Glomerular endothelial cell (primary cell): ENCODE measurements around the gene TM4SF18. TPM values are rescaled to one million over a fixed set of nuclear protein-coding genes. Genes with fewer than 3 reads are reported as not detected.

Experiments
- DNase-seq: peaks from one replicate; pipeline ENCODE4 v3.0.0-alpha.2; 2011; ENCODE audit warnings: low read depth, low spot score; ENCODE audit errors: extremely low read depth
- total RNA-seq: library from RNA; depleted of rRNA; stranded (reverse); fragments of >200 nt; gene quantifications from 2 replicates; pipeline ENCODE4 v1.2.3, GENCODE V29; 2015

Gene TM4SF18
- total RNA-seq, 1 donor from 2014 or later = 148 TPM

- no peak for DNase-seq
Measured at GRCh38 chr3:149331396-149331795, 2.0 kb downstream of the TM4SF18 start.

- DNase-seq = no peak
Measured at GRCh38 chr3:149330609-149331331, 2.7 kb downstream of the TM4SF18 start.

- DNase-seq = no peak
Measured at GRCh38 chr3:149327156-149327555, 6.3 kb downstream of the TM4SF18 start.

GRCh38 chr3:149325581-149325980 is 7.9 kb downstream of the TM4SF18 start:
- no peak for DNase-seq

- no peak for DNase-seq
Measured at GRCh38 chr3:149324332-149324731, 9.1 kb downstream of the TM4SF18 start.

GRCh38 chr3:149321640-149322039 is 11.8 kb downstream of the TM4SF18 start:
- no peak for DNase-seq

- DNase-seq = no peak
Measured at GRCh38 chr3:149321136-149321535, 12.3 kb downstream of the TM4SF18 start.

- no peak for DNase-seq
Measured at GRCh38 chr3:149319750-149320149, 13.7 kb downstream of the TM4SF18 start.

- no peak for DNase-seq
Measured at GRCh38 chr3:149317072-149317471, 16.4 kb downstream of the TM4SF18 start.

GRCh38 chr3:149316437-149316836 is 17.0 kb downstream of the TM4SF18 start:
- DNase-seq = no peak

GRCh38 chr3:149315694-149316093 is 17.7 kb downstream of the TM4SF18 start:
- DNase-seq = no peak

GRCh38 chr3:149314807-149315578 is 18.4 kb downstream of the TM4SF18 start:
- DNase-seq = no peak

- no peak for DNase-seq
Measured at GRCh38 chr3:149313542-149313941, 19.9 kb downstream of the TM4SF18 start.

- DNase-seq = no peak
Measured at GRCh38 chr3:149310796-149311534, 22.5 kb downstream of the TM4SF18 start.

GRCh38 chr3:149307435-149307783 is 26.0 kb downstream of the TM4SF18 start:
- no peak for DNase-seq

- DNase-seq = no peak
Measured at GRCh38 chr3:149306751-149307434, 26.5 kb downstream of the TM4SF18 start.

- DNase-seq = no peak
Measured at GRCh38 chr3:149305376-149305775, 28.1 kb downstream of the TM4SF18 start.

- peak; percentile 54 for DNase-seq
Measured at GRCh38 chr3:149299938-149300801, 33.3 kb downstream of the TM4SF18 start.

GRCh38 chr3:149296972-149297371 is 36.5 kb downstream of the TM4SF18 start:
- no peak for DNase-seq

- DNase-seq = no peak
Measured at GRCh38 chr3:149292666-149293065, 40.8 kb downstream of the TM4SF18 start.
